HG03342 (cell line): Measurements from ENCODE around the gene LMNTD2.
"Not testable (repeated sequence)": the region's sequence is repeated elsewhere in the genome, so short reads cannot be mapped to it uniquely, and the experiment has no call there.

Source experiments
- ATAC-seq: cut with Tn5 transposase; IDR thresholded peaks from one replicate; pipeline ENCODE4 v1.9.1; 2021; ENCODE audit warnings: mild to moderate bottlenecking, moderate library complexity; ENCODE audit not compliant: unreplicated experiment

The LMNTD2 gene

DNA sequence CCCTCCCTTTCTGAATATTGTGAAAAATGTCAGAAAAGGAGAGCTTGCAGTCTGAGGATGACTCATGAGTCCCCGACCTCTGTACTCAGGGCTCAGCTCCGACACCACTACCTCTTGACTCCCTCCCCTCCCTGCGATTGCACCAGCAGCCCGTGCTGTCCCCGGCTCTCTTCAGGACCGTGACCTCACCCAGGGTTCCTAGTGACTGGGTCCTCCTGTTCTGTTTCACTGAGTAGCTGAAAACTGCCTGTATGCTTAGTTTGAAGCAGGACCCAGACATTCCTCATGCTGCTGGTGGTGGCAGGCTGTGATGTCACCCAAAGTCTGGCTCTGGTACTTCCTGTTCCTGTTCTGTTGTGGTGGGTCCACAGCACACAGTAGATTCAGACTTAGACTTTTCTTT is 27.4 kb upstream of the LMNTD2 start:
- no peak for ATAC-seq

DNA sequence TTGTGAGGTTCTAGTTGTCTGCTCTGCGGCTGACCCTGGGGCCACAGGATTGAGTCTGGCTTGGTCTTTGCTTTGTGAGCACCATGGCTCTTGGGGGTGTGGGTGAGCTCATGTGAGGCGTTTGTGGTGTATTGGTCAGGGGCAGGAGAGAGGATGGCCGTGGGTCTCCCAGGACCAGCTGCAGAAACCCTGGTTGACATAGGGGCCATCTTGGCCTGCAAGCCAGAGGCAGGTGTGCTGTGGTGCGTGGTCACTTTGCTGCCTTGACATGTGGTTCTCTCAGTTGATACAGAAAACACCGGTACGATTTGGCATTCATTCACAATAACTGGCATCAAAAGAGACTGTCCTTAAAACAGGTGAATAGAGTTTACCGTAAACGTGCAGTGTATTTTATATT is 27.0 kb upstream of the LMNTD2 start:
- ATAC-seq: no peak

DNA sequence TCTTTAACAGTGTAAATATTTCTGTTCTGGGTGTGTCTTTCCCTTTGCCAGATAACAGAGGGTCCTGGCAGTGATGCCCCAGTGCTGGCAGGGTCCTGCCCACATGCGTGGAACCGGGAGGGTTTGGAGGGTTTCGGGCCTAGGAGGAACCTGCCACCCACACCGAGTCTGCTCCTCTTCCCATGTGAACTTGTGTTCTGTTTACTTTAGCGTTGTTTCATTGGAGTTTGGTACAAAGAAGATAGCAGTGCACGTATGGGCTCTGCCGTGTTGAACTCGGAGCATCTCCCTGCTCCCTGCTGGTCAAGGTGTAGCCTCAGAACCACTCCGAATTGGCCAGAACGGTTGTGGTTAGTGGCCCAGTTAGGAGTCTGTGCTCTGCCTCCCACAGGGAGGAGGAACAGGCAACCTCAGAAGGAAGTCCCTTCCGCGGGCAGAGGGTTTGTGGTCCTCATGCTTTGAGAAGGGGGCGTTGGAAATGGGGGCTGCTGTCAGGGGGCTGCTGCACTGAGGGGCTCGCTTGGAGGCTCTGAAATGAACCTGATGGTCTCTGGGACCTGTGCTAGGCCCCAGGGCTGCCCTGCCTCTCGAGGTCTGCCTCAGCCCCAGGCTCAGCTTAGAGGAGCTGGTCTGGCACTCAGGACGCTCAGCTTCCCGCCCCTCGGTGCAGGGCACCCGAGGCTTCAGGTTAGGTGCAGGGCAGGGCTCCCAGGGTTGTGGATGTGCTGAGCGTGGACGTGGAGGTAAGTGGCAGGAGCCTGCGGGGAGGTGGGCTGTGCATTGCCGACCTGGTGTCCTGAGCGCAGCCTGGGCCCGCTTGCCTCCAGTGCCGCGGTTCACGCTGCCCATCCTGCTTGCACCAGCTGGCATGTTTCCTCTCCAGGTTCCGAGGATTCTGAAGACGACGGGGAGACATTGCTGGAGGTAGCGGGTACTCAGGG is 26.1 kb upstream of the LMNTD2 start:
- ATAC-seq: no peak

DNA sequence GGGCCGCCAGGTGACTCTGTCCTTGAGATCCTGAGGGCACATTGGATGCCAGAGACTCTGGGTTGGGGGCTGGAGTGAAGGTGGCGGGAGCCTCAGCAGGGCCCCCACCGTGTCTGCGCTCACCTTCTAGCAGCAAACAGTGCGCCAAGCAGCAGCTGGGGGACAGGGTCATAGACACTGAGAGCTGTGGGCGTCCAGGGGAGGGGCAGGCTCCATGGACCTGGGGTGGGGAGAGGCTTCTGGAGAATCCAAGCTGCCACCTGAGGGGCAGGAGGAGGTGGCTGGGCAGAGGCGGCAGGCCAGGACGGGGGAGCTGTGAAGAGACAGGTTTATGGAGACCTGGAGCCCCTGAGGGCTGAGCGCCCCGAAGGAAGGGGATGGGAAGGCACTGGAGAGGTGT is 23.7 kb upstream of the LMNTD2 start:
- ATAC-seq: no peak

DNA sequence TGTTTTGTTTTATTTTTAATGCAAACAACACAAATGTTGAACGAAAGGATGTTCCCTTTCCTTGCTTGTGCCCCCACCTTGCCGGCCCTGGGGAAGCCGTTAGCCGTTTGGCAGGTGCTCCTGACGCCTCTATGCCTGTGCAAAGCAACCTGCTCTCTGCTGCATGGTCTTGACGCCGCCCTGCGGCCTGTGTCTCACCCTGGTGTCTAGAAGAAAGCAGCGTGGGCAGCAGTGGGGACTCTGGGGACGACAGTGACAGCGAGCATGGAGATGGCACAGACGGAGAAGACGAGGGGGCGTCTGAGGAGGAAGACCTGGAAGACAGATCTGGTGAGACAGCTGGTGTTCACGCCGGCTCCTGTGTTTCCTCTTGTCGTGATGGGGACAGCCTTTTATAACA is 21.2 kb upstream of the LMNTD2 start:
- no peak for ATAC-seq

DNA sequence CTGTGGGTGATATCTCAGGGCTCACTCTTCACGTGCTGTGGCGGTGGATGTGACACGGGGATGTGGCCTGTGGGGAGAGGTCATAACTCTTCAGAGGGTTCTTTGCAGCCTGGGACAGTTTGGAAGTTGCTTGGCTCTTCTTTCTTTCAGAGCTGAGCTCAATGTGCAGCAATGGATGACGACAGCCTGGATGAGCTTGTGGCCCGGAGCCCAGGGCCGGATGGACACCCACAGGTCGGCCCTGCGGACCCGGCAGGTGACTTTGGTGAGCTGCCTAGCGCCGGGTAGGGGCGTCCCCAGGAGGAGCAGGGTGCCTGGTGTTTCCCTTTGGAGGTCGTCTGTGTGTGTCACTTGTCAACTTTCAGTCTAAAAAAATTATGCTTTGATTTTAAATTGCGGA is 20.8 kb upstream of the LMNTD2 start:
- ATAC-seq: no peak

DNA sequence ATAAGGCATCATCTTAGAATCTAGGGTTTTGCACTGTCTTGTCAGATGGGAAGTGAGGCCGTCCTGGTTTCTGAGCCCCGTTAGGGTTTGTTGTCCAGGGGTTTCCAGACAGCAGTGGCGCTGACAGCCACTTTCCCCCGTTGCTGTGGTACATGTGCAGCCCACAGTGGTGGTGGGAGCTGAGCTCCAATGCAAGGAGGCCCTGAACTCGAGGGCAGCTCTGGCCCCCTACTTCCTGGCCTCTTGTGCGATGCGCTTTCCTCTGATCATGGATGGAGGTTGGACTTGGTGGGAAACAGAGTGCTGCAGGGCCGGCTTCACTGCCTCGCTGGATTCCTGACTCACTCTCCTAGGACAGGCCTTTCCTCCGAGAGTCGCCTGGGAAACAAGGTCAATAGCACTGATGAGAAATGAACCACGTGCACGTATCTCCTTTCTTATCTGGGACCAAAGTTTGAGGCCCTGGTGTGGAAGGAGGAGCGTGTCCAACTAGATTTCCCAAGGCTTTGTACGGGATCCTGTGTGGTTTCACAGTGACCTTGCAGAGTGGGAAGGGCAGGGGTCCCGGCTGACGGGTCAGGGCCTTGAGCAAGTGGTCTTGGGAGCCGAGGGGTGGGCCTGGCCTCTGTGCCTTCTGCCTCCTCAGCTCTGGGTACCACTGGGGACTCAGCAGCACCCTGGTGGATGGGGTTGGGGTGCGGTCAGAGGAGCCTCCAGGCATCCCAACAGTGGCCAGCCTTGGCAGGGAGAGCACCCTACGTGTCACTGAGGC is 19.5 kb upstream of the LMNTD2 start:
- ATAC-seq: no peak

DNA sequence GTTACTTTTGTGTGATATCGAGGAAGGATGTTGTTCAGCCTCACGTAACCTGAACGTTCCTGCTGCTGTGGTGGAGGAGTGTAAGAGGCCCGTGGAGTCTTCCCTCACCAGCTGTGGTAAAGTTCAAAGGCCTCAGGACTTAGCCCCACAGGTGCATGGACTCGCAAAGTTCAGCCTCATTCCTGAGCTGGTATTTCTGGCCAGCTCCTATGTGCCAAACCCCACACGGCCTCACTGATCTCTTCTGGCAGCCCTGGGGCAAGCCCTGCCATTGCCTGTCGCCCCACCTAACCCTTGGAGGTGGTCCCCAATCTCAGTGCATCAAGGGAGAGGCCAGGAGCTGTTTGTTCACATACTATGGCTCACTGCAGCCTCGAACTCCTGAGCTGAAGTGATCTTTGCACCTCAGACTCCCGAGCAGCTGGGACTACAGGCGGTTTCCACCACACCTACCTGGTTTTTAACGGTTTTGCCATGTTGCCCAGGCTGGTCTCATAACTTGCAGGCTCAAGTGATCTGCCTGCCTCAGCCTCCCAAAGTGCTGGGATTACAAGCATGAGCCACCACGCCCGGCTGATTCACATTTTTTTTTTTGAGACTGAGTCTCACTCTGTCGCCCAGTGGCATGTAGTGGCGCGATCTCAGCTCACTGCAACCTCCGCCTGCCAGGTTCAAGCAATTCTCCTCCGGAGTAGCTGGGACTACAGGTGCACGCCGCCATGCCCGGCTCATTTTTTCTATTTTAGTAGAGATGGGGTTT is 17.9 kb upstream of the LMNTD2 start:
- ATAC-seq: no peak

DNA sequence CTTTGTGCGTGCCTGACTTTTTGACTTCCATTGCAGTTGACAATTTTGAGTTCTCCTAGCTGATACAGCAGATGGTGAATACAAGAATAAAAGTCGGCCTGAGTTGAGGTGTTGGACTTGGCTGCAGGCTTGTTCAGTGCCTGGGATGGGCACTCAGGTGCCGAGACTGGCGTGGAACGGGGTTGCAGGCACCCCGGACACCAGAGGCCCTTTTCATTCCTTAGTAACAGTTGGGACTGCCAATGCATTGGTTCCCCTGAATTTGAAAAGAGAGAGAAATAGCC is 17.0 kb upstream of the LMNTD2 start:
- no peak for ATAC-seq

DNA sequence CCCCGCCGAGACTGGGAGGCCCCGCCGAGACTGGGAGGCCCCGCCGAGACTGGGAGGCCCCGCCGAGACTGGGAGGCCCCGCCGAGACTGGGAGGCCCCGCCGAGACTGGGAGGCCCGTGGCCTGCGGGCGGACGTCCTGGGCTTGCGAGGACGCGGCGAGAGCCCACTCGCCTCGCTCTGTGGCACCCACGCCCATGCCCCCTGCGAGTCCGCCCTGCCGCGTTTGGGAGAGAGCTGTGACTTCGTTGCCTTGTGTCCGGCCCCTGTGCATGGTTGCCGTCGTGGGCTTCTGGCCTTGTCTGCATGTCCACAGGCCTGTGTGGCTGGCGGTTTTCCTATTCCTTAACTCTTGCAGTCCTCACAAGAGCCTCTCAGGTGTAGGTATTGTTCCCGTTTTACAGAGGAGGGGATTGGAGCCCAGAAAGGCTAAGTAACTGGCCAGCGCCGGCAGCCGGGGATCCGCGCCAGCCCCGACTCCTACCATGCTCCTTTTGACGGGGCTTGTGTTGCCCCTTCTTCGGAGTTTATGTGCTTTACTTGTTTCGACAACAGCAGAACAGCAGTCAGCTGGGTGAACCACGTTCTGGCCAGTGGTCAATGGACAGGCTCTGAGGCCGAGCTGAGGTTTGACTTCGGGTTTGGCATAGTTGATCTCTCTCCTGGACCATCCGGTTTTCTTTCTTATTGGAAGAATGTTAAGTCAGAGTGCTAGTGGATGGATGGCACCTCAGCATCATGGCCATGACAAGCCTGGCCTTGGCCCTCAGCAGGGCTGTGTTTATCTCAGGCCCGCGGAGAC is 16.5 kb upstream of the LMNTD2 start:
- ATAC-seq: no peak

DNA sequence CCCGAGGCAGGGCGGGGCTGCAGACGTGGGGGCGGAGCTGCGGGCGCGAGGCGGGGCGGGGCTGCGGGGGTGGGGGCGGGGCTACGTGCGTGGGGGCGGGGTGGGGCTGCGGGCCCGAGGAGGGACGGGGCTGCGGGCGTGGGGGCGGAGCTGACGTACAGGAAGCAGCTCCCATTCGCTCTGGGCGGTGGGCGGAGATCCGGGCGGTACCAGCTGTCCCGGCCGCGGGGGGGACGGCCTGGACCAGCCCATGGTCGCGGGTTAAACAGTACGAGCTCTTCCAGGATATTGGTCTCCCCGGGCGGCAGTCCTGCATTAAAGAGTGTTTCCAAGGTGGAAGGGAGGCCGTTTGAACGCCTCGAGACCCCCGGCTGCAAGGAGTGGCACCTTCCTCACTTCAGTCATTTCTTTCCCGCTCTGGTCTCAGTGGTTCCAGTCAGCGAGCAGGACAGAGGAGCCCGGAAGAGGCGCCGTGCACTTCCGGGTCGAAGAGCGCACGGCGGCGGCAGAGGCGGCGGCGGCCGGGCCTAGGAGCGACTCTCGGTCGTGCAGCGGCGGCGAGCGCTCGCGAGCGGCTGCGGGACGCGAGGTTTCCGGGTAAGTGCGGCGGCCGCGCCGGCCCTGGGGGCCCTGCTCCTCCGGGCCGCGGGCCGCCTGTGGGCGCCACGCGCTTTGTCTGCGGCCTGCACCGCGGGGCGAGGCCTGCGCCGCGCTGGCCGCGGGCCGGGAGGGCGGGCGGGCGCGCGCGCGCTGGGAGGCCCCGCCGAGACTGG is 15.6 kb upstream of the LMNTD2 start, which contains the start of gene PHRF1:
Gene PHRF1, plus strand, starts transcription at position 475 of the 773 bp plus-strand sequence. CDS start 5,043 bp downstream, outside the sequence.
- ATAC-seq: peak; percentile 77

DNA sequence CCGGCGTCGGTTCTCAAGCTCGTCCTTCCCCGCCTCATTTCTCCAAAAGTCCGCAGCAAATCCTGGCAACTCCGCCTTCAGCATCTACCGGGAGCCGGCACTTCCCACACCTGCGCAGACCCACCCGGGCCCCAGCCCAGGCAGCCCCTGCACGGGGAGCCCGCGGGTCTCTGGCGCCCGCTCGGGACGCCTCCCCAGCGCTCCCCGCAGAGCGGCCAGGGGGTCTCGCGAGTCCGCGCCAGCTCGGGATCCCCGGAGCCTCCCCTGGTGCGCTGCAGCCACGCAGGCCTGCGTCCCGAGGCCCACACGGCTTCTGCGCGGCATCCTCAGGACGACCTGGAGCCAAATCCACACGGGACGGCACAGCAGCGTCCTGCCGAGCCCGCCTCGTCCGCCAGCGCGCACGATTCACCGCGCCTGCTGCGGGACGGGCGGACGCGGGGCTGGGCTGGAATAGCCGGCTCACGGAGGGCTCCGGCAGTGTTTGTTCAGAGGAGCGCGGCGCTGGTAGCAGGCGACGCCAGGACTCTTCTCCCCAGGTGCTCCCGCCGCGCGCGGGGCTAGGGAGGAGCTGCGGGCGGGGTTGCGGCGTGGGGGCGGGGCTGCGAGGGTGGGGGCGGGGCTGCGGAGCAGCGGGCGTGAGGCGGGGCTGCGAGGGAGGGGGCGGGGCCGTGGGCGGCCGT is 14.9 kb upstream of the LMNTD2 start:
- peak; percentile 27 for ATAC-seq

DNA sequence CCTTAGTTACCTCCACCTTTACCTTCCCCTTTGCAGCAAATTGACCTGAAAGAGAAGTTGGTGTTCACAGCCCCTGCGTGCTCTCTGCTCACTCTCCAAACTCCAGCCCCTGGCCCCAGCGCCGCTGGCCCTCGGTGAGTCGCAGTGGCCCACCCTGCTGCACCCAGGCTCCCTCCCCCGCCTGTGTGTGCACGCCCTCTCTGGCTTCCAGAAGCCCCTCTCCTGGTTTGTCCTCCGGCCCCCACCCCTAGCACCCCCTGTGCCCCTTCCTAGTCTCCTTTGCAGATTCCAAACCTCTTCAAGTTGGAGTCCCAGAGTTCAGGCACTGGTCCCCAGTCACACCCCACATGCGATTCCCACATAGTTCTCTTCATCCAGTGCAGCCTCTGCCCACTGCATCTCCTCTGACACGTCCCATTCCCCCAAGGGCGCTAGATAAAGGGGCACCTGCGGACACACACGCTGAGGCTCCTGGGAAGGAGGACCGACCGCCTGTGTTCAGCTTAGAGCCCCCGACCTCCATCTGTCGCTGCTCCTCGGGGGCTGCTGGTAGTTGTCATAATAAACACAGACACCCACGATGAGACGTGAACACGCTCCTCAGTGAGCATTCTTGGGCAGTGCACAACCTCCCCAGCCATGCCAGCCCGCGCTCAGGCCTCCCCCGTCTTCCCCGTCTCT is 14.2 kb upstream of the LMNTD2 start:
- ATAC-seq: no peak

DNA sequence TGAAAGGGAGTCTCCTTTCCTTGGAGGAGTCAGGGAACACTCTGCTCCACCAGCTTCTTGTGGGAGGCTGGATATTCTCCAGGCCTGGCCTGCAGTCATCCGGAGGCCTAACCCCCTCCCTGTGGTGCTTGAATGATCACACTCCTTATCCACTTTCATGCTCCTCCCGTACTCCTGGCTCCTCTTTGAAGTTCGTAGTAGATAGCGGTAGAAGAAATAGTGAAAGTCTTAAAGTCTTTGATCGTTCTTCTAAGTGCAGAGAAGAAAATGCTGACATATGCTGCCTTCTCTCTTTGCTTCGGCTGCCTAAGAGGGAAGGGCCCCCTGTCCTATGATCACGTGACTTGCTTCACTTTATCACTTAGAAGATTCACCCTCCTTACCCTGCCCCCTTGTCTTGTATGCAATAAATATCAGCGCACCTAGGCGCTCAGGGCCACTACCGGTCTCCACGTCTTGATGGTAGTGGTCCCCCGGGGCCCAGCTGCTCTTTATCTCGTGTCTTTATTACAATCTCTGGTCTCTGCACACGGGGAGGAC is 13.6 kb upstream of the LMNTD2 start:
- ATAC-seq: not testable (repeated sequence)

DNA sequence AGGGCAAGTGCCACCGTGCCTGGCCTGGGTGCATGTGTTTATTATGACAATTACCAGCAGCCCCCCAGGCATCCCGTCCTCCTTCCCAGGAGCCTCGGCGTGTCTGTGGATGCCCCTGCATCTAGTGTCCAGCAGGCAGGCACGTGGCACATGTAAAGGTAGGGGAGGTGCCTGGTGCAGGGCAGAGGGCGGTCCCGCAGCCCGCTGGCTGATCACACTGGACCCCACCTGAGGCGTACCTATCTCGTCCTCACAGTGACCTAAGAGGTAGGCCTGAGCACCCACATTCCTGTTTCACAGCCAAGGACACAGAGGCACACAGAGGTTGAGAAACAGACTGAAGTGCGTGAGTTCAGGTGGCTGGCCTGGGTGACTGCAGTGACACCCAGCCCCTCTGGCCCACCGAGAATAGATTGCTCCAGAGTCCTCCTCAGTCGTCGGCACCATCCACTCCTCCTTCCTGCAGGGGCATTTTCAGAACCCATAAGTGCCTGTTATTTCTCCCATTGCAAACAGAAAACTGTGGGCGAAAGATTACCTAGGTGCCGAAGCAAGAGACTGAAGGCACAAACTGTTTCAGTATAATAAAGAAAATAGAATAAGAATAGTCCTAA is 12.7 kb upstream of the LMNTD2 start:
- no peak for ATAC-seq

DNA sequence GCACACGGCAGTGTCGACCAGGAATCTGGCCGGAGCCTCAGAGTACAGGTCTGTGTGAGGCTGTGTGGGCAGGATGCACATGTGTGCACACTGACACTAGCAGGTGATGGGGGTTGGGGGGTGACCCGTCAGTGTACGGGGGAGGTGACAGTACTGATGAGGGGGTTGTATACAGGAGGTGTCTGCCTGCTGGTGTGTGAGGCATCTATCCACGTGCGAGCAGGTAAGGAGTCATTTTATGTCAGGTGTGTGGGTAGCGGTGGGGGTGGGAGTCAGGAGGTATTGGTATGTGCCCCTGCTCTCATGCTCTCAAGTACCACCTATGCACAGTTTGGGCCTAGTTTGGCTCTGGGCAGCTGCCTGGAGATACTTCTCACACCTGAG is 11.3 kb upstream of the LMNTD2 start:
- no peak for ATAC-seq

DNA sequence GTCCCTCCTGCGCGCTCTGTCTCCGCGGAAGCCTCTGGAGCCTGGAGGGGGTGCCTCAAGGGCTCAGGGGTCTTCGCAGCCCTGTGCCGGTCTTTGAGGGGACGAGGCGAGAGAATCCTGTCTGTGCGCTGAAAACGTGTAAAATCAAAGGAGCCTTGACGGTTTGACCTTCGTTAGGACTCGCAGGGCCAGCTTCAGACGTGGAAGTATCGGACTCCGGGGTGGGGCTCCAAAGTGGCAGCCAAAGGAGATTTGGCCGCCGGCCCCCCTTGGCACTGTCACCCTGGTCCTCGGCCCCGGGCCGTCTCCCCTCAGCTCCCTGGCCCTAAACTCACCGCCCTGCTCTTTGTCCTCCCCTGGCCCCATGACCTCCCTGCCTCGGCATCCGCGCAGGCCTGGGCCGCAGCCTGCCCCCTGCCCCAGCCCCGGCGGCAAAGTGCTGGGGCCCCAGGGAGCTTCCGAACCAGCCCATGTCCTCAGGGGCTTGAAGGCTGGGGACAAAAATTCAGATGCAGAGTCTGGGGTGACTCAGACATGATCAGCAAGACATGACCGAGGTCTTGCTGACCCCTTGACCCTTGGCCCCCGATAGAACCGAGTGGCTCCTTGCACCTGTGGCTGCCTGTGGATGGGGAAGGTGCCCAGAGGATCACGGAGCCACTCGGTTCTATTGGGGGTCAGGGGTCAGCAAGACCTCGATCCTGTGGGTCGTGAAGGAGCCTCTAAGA is 8.8 kb upstream of the LMNTD2 start:
- peak; percentile 2 for ATAC-seq
